GM12878 (cell line): ENCODE measurements around the gene MBD3. TPM values are rescaled to one million over a fixed set of nuclear protein-coding genes. Genes with fewer than 3 reads are reported as not detected.

ENCODE experiments used
- ATAC-seq: fragments of 200-7000 bp; cut with Tn5 transposase; 3 replicates; pipeline ENCODE4 v1.9.1; 2020; ENCODE audit warnings: mild to moderate bottlenecking, moderate library complexity
- BruUV-seq: library from RNA; stranded (reverse); fragments of 400-500 nt; replicated peaks from 2 replicates; lab custom pipeline; 2021; lab: Mats Ljungman, UMichigan
- CTCF ChIA-PET: fragments of 300-600 bp; sonication (Branson Sonifier 250); formaldehyde crosslinking; extraction: SDS; loops from one replicate; lab custom pipeline; 2021; ENCODE audit warnings: inconsistent platforms; lab: Yijun Ruan, JAX
- POLR2A ChIA-PET: fragments of 350-600 bp; formaldehyde crosslinking; extraction: SDS; loops from one replicate; lab custom pipeline; 2021; ENCODE audit warnings: inconsistent platforms; lab: Charles Lee
- RAD21 ChIA-PET: fragments of 300-600 bp; sonication (Branson Sonifier 250); formaldehyde crosslinking; loops from one replicate; lab custom pipeline; 2023; ENCODE audit warnings: antibody characterized with exemption; ENCODE audit not compliant: unreplicated experiment; lab: Charles Lee
- SMC1A ChIA-PET: fragments of 300-600 bp; sonication (Branson Sonifier 250); formaldehyde crosslinking; loops from one replicate; lab custom pipeline; 2023; ENCODE audit not compliant: unreplicated experiment, uncharacterized antibody; lab: Charles Lee
- DNase-seq: peaks from one replicate; pipeline ENCODE4 v3.0.0-alpha.2; 2011; ENCODE audit warnings: low read depth, low spot score
- FAIRE-seq: peaks from 3 replicates; lab custom pipeline; 2011; peaks lifted over from hg19 to GRCh38; lab: Jason Lieb, UNC
- H2AFZ ChIP-seq: 2 replicates; pipeline ENCODE4 v1.6.0; 2011; ENCODE audit warnings: low read depth, low read length, control low read depth; ENCODE audit not compliant: control insufficient read depth
- H3K27ac ChIP-seq: 2 replicates; pipeline ENCODE4 v1.5.1; 2011; ENCODE audit warnings: control low read depth; ENCODE audit not compliant: control insufficient read depth, insufficient read depth
- H3K27me3 ChIP-seq, 2 experiments: replicated peaks in 1 of 2; 2 replicates each; pipeline versions ENCODE4 v1.6.0 to v1.6.1; 2011; ENCODE audit warnings: low read length in 1 of 2; ENCODE audit not compliant: control insufficient read depth in 2 of 2, insufficient read depth in 2 of 2
- H3K36me3 ChIP-seq, 2 experiments: 2 replicates each; pipeline ENCODE4 v1.5.1; 2011; ENCODE audit warnings: low read length in 1 of 2; ENCODE audit not compliant: control insufficient read depth in 2 of 2, insufficient read depth in 2 of 2
- H3K4me1 ChIP-seq: 2 replicates; pipeline ENCODE4 v1.6.1; 2011; ENCODE audit warnings: mild to moderate bottlenecking, low read length, moderate library complexity, mixed read lengths; ENCODE audit not compliant: control insufficient read depth, insufficient read depth
- H3K4me2 ChIP-seq: 2 replicates; pipeline ENCODE4 v1.6.0; 2011; ENCODE audit warnings: control low read depth; ENCODE audit not compliant: control insufficient read depth, insufficient read depth
- H3K4me3 ChIP-seq: fragments of 200-600 bp; sonication (generic); 2 replicates; pipeline ENCODE4 v1.5.1; 2016
- H3K79me2 ChIP-seq: 2 replicates; pipeline ENCODE4 v1.6.0; 2011; ENCODE audit warnings: low read length; ENCODE audit not compliant: control insufficient read depth, insufficient read depth
- H3K9ac ChIP-seq: 2 replicates; pipeline ENCODE4 v1.8.0; 2011; ENCODE audit warnings: low read length, control low read depth, mixed read lengths; ENCODE audit not compliant: control insufficient read depth, insufficient read depth
- H3K9me3 ChIP-seq: replicated peaks from 3 replicates; pipeline ENCODE4 v1.5.1; 2011; ENCODE audit warnings: mild to moderate bottlenecking, low read length; ENCODE audit not compliant: control insufficient read depth, insufficient read depth
- H4K20me1 ChIP-seq: 2 replicates; pipeline ENCODE4 v1.6.0; 2011; ENCODE audit not compliant: control insufficient read depth, insufficient read depth
- CREB1 ChIP-seq: IDR thresholded peaks from 2 replicates; pipeline ENCODE4 v1.6.1; 2012; ENCODE audit warnings: low read depth, mild to moderate bottlenecking, inconsistent platforms
- SMARCA5 ChIP-seq: fragments of 450-650 bp; IDR thresholded peaks from 2 replicates; pipeline ENCODE4 v1.6.1; 2017; ENCODE audit warnings: mild to moderate bottlenecking
- STAT1 ChIP-seq: fragments of 450-650 bp; conservative IDR thresholded peaks from 2 replicates; pipeline ENCODE4 v1.6.1; 2014; ENCODE audit warnings: antibody characterized with exemption, mild to moderate bottlenecking
- TARDBP ChIP-seq: IDR thresholded peaks from 2 replicates; pipeline ENCODE4 v1.6.1; 2016; ENCODE audit warnings: borderline replicate concordance
- WGBS: methylation state at CpG from one replicate; pipeline ENCODE4 v1.1.6; 2016; ENCODE audit warnings: low lambda C conversion rate; ENCODE audit not compliant: insufficient replicate concordance, insufficient coverage; ENCODE audit errors: missing lambda C conversion rate; 5-methylcytosine and 5-hydroxymethylcytosine counted together
- in situ Hi-C: fragments of 300-500 bp; cut with MboI; formaldehyde crosslinking; loops from 9 replicates; pipeline ENCODE4 v1.14.3; 2018; ENCODE audit warnings: mixed read lengths
- intact Hi-C: fragments of 100-400 bp; cut with micrococcal nuclease; formaldehyde crosslinking; loops from one replicate; pipeline ENCODE4 v1.14.2; 2022; ENCODE audit not compliant: unreplicated experiment
- polyA plus RNA-seq, 11 experiments: library from polyadenylated mRNA; depleted of rRNA in 4 of 11; unstranded in 6 of 11; stranded (reverse) in 5 of 11; fragments of >200 nt; fragmentation: Nextera tagmentation in 4 of 11; fragmentation: Illumina TruSeq in 1 of 11; extraction: Ambion mirVana in 4 of 11; extraction: Trizol in 1 of 11; gene quantifications; 1 replicate in 1 of 11; 2 replicates in 10 of 11; pipeline versions ENCODE4 v1.2.1 to v1.2.3, GENCODE V29; 2011 to 2016; ENCODE audit warnings: inconsistent platforms in 2 of 11, missing spikeins in 2 of 11, low read depth in 1 of 11
- total RNA-seq, 4 experiments: library from RNA; depleted of rRNA in 3 of 4; stranded (reverse); fragments of >200 nt in 3 of 4; fragmentation: Illumina TruSeq in 1 of 4; extraction: Trizol in 1 of 4; gene quantifications; 2 replicates each; pipeline versions ENCODE4 v1.2.1 to v1.2.3, GENCODE V29; 2013 to 2021
- TF ChIP-seq, protein P1 (sequence below): IDR thresholded peaks from 2 replicates; pipeline ENCODE4 v1.6.1; 2012; ENCODE audit warnings: low read depth, low read length, improper control_type of control experiment
- TF ChIP-seq, protein P2 (sequence below): IDR thresholded peaks from 2 replicates; pipeline ENCODE4 v1.6.1; 2011; ENCODE audit warnings: borderline replicate concordance, low read depth, mild to moderate bottlenecking, moderate library complexity, mixed read lengths, low read length; ENCODE audit not compliant: insufficient read depth; ENCODE audit errors: extremely low read length
- TF ChIP-seq, protein P3 (sequence below): IDR thresholded peaks from 2 replicates; pipeline ENCODE4 v1.6.1; 2012; ENCODE audit warnings: low read length, inconsistent platforms

MBD3 gene
- total and polyA plus RNA-seq, 10 of the 15 experiments (the other 5 are each of a cell fraction or from before 2014, with no cell fraction given), result 0.13 to 107 (median 21.9) TPM

DNA sequence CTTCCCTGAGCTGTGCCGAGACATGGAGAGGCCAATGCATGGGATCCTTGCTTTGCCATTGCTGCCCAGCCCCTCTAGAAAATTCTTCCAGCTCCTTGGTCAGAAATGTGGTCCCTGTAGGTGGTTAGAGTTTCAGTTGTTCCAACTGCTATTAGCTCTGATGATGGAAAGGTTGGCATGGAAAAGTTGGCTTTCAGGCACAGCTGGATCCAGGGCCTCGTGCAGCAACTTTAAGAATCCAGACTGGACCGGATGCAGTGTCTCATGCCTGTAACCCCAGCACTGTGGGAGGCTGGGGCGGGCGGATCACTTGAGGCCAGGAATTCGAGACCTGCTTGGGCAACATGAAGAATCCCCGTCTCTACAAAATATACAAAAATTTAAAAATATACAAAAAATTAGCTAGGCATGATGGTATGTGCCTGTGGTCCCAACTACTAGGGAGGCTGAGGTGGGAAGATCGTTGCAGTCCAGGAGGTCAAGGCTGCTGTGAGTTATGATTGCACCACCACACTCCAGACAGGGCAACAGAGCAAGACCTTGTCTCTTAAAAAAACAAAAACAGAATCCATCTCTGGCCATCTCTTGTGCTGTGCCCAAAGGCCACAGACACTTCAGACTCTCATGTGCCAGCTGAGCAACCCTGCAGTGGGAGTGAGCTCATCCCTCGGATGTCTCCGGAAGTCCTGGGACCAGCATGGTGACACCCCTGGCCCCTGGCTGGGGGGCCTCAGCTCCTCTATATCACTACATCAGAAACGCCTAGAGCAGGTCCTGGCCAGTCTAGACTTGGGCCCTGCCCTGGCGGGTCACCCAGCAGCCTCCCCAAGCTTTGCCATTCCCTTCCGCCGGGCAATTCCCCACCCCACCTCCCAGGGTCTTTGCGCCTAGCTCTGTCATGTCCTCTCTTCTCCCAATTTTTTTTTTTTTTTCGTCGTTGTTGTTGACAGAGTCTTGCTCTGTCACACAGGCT lies 41.3 kb downstream of the MBD3 start:
- POLR2A ChIA-PET, result no interaction called here
- no peaks in the 10 kb centered on the region for H3K9me3 ChIP-seq
- no peak for FAIRE-seq

More for the DNA sequence above, 41.3 kb downstream of the MBD3 start:
- TF ChIP-seq, protein P1, sequence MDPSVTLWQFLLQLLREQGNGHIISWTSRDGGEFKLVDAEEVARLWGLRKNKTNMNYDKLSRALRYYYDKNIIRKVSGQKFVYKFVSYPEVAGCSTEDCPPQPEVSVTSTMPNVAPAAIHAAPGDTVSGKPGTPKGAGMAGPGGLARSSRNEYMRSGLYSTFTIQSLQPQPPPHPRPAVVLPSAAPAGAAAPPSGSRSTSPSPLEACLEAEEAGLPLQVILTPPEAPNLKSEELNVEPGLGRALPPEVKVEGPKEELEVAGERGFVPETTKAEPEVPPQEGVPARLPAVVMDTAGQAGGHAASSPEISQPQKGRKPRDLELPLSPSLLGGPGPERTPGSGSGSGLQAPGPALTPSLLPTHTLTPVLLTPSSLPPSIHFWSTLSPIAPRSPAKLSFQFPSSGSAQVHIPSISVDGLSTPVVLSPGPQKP, result no peak
- TF ChIP-seq, protein P2, sequence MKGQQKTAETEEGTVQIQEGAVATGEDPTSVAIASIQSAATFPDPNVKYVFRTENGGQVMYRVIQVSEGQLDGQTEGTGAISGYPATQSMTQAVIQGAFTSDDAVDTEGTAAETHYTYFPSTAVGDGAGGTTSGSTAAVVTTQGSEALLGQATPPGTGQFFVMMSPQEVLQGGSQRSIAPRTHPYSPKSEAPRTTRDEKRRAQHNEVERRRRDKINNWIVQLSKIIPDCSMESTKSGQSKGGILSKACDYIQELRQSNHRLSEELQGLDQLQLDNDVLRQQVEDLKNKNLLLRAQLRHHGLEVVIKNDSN, result no peak
- TF ChIP-seq SMARCA5 (no peak), CREB1 (no peak), TARDBP (no peak), STAT1 (no peak)
- TF ChIP-seq, protein P3, sequence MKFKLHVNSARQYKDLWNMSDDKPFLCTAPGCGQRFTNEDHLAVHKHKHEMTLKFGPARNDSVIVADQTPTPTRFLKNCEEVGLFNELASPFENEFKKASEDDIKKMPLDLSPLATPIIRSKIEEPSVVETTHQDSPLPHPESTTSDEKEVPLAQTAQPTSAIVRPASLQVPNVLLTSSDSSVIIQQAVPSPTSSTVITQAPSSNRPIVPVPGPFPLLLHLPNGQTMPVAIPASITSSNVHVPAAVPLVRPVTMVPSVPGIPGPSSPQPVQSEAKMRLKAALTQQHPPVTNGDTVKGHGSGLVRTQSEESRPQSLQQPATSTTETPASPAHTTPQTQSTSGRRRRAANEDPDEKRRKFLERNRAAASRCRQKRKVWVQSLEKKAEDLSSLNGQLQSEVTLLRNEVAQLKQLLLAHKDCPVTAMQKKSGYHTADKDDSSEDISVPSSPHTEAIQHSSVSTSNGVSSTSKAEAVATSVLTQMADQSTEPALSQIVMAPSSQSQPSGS, result no peak
- no TSS peak for BruUV-seq
- no peak for ATAC-seq
- Histone ChIP-seq H3K9ac (no peak overlapping the region), H3K4me3 (no peak overlapping the region), H4K20me1 (no peaks in the 10 kb centered on the region), H3K27me3 (no peaks in the 10 kb centered on the region), H3K27ac (no peak overlapping the region), H3K36me3 (no peaks in the 10 kb centered on the region), H3K4me2 (no peak overlapping the region), H2AFZ (no peak overlapping the region), H3K4me1 (no peaks in the 10 kb centered on the region), H3K79me2 (no peaks in the 10 kb centered on the region)
- 58% methylated on average over 17 of the region's 17 CpGs for WGBS
- intact Hi-C loops, result no loop called here
- CTCF ChIA-PET, result interaction anchor here (1.2 kb wide), 1 partner anchor 121 kb away, joined by 4 read pairs; no protein-coding TSS in a partner anchor
- SMC1A ChIA-PET, result no interaction called here
- in situ Hi-C loops, result no loop called here
- RAD21 ChIA-PET, result no interaction called here
- DNase-seq, result no peak
